ENCODE results near the gene PHF2.

PHF2 gene

DNA sequence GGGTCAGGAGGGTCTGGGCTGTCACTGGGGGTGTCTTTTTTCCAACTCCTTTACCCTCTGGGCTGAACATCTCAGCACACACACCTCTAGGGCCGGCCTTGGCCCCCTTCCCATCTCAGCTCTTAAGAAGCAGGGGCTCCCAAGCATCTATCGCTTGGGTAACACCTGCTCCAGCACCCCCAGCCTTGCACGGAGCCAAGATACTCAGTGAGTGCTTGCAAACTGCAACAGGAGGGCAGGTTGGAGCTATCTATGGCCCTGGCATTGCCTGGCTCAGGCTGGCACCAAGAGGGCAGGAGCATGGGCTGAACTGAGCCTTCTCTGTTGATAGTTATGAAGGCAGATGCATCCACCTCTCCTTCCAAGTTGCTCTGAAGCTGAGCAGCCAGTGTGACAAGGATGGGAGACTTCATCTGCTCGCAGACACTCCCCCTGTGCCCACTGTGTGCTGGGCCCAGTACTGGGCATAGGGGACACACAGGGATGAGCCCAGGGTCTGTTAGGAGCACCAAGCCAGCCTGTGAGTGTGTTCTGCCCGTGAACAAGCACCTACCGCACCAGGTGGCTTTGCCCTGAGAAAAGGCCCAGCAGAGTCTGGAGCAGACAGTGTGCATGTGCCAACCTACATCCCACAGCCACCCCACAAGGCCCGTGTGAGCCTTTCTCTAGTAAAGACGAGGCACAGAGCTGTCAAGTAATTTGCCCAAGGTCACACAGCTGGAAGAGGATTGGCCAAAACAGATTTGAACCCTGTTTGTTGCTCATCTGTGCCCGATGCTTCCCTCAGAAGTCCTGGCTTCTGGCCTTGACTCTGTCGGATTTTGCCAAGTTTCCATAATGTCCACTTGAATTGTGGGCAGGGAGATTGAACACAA is 58.2 kb downstream of the PHF2 start:
- DNase-seq: peak in 1 of 2 experiments; percentile 1

GRCh38 chr9:93635186-93636107 is 59.1 kb downstream of the PHF2 start:
- DNase-seq: peak in 1 of 2 experiments; percentile 0

DNA sequence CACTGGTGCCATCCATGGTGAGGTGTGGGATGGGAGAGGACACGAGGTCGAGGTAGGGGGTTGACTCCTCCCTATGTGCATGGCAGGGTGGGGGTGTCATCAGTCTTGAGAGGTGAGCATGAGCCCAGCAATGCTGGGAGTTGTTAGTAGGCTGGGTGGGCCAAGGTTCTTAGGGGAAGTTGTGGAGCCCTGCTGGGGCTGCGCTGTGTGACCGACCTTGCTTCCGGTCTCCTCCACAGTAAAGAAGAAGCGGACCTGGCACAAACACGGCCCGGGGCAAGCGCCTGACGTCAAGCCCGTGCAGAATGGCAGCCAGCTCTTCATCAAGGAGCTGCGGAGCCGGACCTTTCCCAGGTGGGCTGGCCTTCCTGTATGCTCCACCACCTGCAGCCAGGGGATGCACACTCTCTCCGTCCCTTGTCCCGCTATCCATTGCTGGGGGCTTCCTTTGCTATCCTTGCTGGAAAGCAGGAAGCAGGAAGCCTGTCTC is 59.8 kb downstream of the PHF2 start:
- DNase-seq: peak in 1 of 2 experiments; percentile 1

DNA sequence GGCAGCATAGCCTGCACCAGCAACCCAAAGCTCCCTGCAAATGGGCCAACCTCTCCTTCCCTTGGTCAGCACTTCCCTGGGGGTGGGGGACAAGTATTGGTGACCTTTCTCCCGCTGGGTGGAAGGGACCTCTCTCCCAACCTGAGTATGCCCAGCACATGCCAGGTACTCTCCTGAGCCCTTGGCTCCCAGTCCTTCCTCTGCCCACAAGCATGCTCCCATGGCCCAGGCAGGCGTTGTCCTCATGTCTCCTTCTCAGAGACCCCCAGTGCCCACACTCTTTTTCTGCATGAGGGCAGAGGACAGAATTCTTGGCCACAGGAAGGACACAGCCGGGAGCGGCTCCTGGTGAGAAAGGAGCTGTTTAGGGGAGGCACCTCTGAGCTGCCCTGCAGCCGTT is 60.3 kb downstream of the PHF2 start:
- peak in 1 of 2 experiments; percentile 1 for DNase-seq

DNA sequence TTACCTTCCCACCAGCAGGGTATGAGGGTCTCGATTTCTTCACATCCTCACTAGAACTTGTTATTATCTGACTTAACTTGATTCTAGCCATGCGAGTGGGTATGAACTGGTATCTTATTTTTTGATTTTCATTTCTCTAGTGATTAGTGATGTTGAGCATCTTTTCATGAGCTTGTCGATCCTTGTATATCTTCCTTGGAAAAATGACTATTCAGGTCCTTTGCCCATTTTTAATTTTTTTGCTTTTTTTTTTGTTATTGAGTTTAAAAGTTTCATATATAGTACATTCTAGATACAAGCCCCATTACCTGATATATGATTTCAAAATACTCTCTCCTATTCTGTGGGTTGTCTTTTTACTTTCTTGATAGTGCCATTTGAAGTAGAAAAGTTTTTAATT is 61.5 kb downstream of the PHF2 start:
- DNase-seq: peak in 1 of 2 experiments; percentile 0

- DNase-seq: no peak
Observed at GRCh38 chr9:93640027-93640426, 63.6 kb downstream of the PHF2 start.

GRCh38 chr9:93642961-93643360 is 66.6 kb downstream of the PHF2 start:
- no peak for DNase-seq

- no peak for DNase-seq
Observed at GRCh38 chr9:93644397-93645088, 68.2 kb downstream of the PHF2 start.

DNA sequence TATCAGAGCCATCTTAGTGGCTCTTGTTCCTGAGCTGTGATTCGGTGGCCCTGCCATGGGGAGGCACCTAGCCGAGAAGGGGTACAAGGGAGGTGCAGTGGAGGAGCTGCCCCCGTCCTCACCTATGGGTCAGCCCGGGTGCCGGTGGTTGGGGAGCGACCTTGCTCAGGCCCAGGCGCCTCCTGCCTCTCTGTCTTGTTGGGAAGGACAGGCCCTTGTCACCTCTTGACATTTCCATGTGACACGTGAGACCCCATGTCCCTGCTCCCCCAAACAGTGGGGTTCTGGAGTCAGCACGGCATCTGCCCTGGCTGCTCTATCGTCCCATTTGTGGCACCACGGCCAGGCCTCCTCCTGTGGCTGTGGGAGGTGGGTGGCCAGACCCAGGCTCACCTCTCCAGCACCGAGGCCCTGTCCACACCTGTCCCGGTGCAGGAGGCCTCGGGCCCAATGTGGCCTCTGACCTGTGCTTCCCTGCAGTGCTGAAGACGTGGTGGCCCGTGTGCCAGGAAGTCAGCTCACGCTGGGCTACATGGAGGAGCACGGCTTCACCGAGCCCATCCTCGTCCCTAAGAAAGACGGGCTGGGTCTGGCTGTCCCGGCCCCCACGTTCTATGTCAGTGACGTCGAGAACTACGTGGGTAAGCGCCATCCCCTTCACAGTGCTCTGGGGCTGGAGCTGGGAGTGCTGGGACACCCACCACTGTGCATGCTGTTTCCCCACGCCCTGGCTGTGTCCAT is 68.9 kb downstream of the PHF2 start:
- no peak for DNase-seq

DNA sequence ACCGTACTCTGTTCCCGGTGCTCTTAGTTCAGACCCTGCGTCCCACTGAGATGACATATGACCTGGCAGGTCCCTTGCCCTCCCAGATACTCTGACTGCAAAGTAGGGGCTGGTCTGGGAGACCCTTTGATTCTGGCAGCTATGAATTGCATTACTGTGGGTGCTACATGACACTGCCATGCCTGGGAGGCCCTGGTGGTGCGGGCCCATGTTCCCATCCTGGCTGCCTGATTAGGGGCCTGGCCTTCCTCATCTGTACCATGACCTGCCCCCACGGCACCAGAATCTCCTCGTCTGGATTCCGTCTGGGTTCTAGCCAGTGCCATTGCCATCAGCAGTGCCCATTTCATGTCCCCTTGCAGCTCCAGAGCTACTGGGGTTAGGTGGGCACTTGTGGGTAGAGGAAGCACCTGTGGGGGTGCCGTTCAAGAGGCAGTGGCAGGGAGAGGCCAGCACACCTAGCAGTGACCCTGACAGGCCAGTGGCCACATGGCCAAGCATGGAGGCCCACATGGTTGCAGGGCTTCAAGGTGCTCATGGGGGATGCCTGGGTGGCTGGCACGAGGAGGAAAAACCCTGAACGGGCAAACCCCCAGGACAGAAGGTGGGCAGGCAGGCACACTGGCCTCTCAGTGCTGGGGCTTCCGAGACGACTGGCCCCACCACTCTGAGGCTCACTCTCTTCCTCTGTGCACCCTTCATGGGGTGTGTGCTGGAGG is 69.7 kb downstream of the PHF2 start:
- no peak for DNase-seq

DNA sequence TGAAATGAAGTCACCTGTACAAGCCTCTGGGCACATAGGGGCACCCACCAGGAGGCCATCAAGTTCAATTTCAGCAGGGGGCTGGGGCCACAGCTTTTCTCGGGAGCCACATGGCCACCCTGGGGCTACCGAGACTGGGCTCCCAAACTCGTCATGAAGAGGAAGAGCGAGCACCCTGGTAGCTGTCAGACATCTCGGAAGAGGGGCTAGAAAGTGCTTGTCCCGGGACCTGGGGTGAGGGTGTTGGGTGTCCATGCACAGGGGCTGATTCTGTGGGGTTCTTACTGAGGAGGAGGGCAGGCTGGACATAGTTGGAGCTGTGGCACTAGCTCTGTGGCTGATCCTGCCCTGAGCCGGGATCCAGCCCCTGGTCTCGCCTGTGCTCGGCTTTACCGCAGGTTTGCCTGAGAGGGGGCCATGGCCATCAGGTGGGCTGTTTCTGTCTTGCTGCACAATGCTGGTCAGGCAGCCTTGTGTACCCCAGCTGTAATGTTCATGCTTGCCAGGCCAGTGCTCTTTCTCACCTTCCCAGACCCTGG is 70.3 kb downstream of the PHF2 start:
- no peak for DNase-seq

DNA sequence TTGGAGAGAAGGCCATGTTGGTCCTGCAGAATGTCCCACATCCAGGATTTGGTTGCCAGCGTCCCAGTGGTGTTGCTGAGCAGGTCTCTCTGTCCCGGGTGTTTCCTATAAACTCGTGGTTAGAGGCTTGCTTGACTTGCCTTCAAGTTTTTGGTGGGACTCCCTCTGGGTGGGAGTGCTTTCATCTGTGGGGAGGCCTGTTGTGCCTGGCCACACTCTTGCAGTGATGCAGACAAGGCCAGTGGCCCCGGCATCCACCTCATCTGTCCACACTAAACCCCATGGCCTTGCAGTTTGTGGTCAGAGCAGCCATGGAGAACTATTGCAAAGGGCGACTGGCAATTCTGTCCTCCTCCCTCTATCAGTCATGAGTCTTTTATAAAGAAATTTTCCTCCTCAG is 71.8 kb downstream of the PHF2 start:
- peak in 1 of 2 experiments; percentile 1 for DNase-seq

GRCh38 chr9:93648836-93649235 is 72.5 kb downstream of the PHF2 start:
- DNase-seq: no peak

DNA sequence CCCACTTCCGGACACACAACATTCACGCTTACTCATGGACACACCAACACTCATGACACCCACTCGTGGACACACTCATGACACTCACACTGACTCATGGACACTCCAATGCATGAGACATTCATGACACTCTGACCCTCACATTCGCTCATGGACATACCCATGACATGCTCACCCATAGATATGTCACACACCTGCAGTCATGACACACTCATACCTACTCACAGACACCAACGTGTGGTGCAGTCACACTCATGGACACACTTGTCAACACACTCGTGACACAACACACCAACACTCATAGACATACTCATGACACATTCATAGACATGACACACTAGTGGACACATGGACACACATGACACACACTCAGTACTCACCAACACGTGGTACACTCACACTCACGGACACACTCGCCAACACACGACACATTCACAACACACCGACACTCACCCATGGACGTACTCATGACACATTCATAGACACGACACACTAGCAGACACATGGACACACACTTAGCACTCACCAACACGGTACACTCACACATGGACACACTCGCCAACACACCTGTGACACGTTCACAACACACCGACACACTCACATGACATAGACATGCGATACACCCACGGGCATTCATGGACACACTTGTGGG is 73.4 kb downstream of the PHF2 start:
- DNase-seq: no peak

DNA sequence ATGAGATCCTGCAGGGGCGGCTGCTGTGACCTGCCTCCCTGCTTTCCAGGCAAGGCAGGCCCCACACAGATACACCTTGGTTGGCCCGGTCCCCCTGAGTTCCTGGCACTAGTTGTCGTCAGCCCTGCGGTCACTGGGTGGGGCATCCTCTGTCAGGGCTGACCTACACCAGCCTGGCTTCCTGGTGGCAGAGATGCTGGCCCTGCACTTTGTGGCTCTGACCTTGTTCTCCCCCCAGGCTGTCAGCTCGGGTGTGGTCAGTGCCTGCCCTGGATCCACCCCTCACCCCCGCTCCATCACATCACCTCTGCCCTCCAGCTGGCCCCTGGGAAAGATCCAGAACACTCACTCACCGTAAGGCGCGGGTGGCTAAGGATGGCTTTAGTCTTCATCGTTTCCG is 74.1 kb downstream of the PHF2 start:
- no peak for DNase-seq

DNA sequence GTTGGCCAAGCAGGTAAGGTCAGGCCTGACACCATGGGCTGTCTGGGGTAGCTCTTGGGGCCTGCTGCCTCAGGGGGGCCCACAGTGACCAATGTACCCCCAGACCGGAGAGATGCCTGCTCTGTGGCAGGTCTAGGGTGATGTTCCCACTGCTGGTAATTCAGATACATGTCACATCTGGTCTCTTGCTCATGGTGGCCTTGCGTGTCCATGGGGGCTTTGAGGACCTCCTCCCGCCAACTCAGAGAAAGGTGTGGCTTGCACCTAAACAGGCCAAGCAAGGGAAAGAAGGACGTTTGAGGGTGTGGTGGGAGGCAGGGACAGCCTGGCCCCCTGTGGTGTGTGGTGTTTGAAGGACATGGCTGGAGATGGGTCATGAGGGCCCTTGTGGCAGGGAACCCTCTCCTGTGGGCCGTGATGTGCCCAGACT is 75.2 kb downstream of the PHF2 start:
- DNase-seq: no peak

GRCh38 chr9:93652604-93653592 is 76.5 kb downstream of the PHF2 start:
- DNase-seq: no peak

DNA sequence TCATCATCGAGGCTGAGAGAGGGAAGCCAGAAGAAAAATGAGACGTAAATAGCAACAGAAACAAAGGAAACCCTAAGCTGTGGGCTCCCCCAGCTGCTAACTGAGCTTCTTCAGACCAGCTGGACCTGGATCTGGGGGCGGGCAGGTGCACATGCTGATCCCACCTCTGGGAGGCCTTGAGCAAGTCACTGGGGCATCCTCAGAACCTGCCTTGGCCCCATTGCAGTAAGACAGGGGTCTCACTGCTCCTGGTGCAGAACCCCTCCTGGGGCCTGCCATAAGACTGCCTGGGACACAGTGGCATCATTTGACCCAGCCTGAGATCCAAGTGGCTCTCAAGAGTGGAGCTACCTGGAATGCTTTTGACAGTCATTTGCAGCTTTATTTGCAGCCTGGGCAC is 77.4 kb downstream of the PHF2 start:
- no peak for DNase-seq

DNA sequence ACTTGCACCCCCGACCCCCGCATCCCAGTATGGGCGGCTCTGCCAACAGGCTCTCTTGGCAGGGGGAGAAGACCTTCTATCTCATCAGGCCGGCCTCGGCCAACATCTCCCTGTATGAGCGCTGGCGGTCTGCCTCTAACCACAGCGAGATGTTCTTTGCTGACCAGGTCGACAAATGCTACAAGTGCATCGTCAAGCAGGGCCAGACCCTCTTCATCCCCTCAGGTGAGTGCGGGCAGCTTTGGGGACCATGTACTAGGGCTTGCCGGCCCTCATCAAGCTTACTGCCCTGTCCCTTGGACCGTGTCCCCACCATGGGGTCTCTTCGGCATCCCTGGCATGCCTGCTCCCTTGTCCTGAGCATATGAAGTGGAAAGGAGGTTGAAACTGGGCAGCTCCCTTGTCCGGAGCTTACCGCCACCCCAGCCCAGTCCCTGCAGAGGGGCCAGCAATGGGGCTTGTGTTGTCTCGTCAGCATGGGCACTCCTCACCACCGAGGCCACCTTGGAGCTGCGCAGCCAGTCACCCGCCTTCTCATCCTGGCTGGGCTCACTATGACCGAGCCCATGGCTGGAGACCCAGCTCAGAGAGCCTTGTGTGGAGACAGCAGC is 78.1 kb downstream of the PHF2 start:
- DNase-seq: no peak
